ENCODE measurements around the gene SIRT6. TPM values are rescaled to one million over a fixed set of nuclear protein-coding genes. Genes with fewer than 3 reads are reported as not detected.

The SIRT6 gene
- total and polyA plus RNA-seq, 2 donors (not counting 3 experiments of a cell fraction or from before 2014, with no cell fraction given), result 26.9 to 36.6 TPM

- TF ChIP-seq POLR2A (IDR thresholded peaks at IDR 0.05; ENCODE audit: low read depth, low read length) (no peak), MYC (IDR thresholded peaks at IDR 0.05; ENCODE audit: low read depth, low read length) (no peak), GATA2 (IDR thresholded peaks at IDR 0.05; ENCODE audit: insufficient read depth, insufficient read length, low read depth, low read length) (no peak), MAX (IDR thresholded peaks at IDR 0.05; ENCODE audit: insufficient read depth, insufficient read length) (no peak), JUN (IDR thresholded peaks at IDR 0.05; ENCODE audit: borderline replicate concordance, insufficient read depth, insufficient read length, low read depth) (no peak), FOS (IDR thresholded peaks at IDR 0.05; ENCODE audit: borderline replicate concordance, insufficient read depth, low read length) (no peak), POLR2AphosphoS5 (IDR thresholded peaks at IDR 0.05; ENCODE audit: insufficient read depth, low read depth, low read length) (no peak), CTCF (IDR thresholded peaks at IDR 0.05; ENCODE audit: extremely low read depth in 1 of 2, insufficient read depth in 1 of 2, low read depth in 1 of 2, low read length in 2 of 2) (no peak), EZH2 (IDR thresholded peaks at IDR 0.05; ENCODE audit: borderline replicate concordance, low read depth, low read length, severe bottlenecking) (no peak)
- Histone ChIP-seq H3K9me1 (replicated peaks; ENCODE audit: control insufficient read depth, extremely low read depth, insufficient read depth, low read length) (no peaks in the 10 kb centered on the region), H3K4me2 (ENCODE audit: insufficient read depth, low read length) (no peak overlapping the region), H3K9ac (replicated peaks; ENCODE audit: extremely low read depth, insufficient read depth, low read length) (no peak overlapping the region), H2AFZ (ENCODE audit: low read depth, low read length) (no peak overlapping the region), H3K9me3 (replicated peaks; ENCODE audit: control insufficient read depth, insufficient read depth, low read length) (no peaks in the 10 kb centered on the region), H3K4me1 (ENCODE audit: control insufficient read depth, extremely low read depth, insufficient read depth, low read length) (no peaks in the 10 kb centered on the region), H3K27ac (ENCODE audit: insufficient read depth, low read depth, low read length) (no peak overlapping the region), H3K27me3 (ENCODE audit: control insufficient read depth in 2 of 2, insufficient read depth in 2 of 2, low read length in 2 of 2) (no peaks in the 10 kb centered on the region), H4K20me1 (replicated peaks; ENCODE audit: control insufficient read depth, extremely low read depth, insufficient read depth, low read length) (no peaks in the 10 kb centered on the region), H3K36me3 (ENCODE audit: control insufficient read depth in 2 of 2, extremely low read depth in 1 of 2, insufficient read depth in 2 of 2, low read length in 2 of 2) (no peaks in the 10 kb centered on the region), H3K4me3 (replicated peaks in 1 of 3; ENCODE audit: insufficient read depth in 1 of 3, low read depth in 1 of 3, low read length in 3 of 3) (no peak overlapping the region), H3K79me2 (ENCODE audit: control insufficient read depth, insufficient read depth, low read length) (no peaks in the 10 kb centered on the region)
- POLR2A ChIA-PET, result no interaction called here
- no TSS peak for BruUV-seq (replicated peaks)
- CTCF ChIA-PET, result interaction anchor here (1.0 to 3.0 kb wide), 2 partner anchors 17 to 91 kb away, joined by 3 to 20 read pairs; partner anchors contain the start of gene ZBTB7A
- intact Hi-C loops (cut with micrococcal nuclease), result no loop called here
- dilution Hi-C loops (cut with MboI; ENCODE audit: extremely low pct_ligation_motif_present, low sequenced_read_pairs), result no loop called here
- FAIRE-seq, result no peak
- no peak for DNase-seq (ENCODE audit: low read depth, low spot score)
Measured at GRCh38 chr19:4157164-4157563, 25.2 kb downstream of the SIRT6 start.

Data from endothelial cell of umbilical vein (primary cell).